Measurements from ENCODE around the gene LATS2.

DNA sequence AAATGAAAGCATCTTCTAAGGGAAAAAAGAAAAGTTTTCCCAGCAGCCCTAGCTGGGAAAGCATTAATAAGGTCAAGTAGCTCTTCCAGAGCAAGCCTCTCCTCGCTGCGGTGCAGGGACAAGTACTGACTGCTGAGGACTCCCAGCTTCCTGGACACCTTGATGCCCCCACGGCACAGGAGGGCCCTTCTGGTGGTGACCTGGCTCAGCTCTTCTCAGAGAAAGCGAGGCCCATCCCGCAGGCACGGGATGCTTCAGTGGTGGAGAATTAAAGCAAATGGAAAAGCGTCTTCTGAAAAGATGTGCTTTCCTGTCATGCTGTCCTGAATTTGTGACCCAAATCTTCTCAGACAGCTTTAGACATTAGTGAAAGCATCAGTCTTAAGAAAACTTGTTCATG is 38.8 kb upstream of the LATS2 start:
- TF ChIP-seq, protein P1, sequence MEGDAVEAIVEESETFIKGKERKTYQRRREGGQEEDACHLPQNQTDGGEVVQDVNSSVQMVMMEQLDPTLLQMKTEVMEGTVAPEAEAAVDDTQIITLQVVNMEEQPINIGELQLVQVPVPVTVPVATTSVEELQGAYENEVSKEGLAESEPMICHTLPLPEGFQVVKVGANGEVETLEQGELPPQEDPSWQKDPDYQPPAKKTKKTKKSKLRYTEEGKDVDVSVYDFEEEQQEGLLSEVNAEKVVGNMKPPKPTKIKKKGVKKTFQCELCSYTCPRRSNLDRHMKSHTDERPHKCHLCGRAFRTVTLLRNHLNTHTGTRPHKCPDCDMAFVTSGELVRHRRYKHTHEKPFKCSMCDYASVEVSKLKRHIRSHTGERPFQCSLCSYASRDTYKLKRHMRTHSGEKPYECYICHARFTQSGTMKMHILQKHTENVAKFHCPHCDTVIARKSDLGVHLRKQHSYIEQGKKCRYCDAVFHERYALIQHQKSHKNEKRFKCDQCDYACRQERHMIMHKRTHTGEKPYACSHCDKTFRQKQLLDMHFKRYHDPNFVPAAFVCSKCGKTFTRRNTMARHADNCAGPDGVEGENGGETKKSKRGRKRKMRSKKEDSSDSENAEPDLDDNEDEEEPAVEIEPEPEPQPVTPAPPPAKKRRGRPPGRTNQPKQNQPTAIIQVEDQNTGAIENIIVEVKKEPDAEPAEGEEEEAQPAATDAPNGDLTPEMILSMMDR (IDR thresholded peaks at IDR 0.05) = no peak
- TF ChIP-seq POLR2A (IDR thresholded peaks at IDR 0.05) = no peak
